ENCODE results near the gene PDE1C.

Gene PDE1C

GRCh38 chr7:31805209-31805818 is 264.9 kb downstream of the PDE1C start:
- no peak overlapping the region for H3K4me3 ChIP-seq (ENCODE audit: low read length)
- no peak for TF ChIP-seq CTCF (IDR thresholded peaks at IDR 0.05; ENCODE audit: insufficient read depth, low read depth, low read length, missing control alignments)
- no peak for DNase-seq (ENCODE audit: low read depth)

- H3K4me3 ChIP-seq (ENCODE audit: low read length), result no peak overlapping the region
- TF ChIP-seq CTCF (IDR thresholded peaks at IDR 0.05; ENCODE audit: insufficient read depth, low read depth, low read length, missing control alignments), result no peak
- peak; percentile 38 for DNase-seq (ENCODE audit: low read depth)
Observed at GRCh38 chr7:31796375-31796774, 273.8 kb downstream of the PDE1C start.

- no peak overlapping the region for H3K4me3 ChIP-seq (ENCODE audit: low read length)
- DNase-seq (ENCODE audit: low read depth), result no peak
- no peak for TF ChIP-seq CTCF (IDR thresholded peaks at IDR 0.05; ENCODE audit: insufficient read depth, low read depth, low read length, missing control alignments)
Observed at GRCh38 chr7:31794851-31795344, 275.3 kb downstream of the PDE1C start.

GRCh38 chr7:31791881-31792280 is 278.3 kb downstream of the PDE1C start:
- DNase-seq (ENCODE audit: low read depth), result no peak
- TF ChIP-seq CTCF (IDR thresholded peaks at IDR 0.05; ENCODE audit: insufficient read depth, low read depth, low read length, missing control alignments), result no peak
- H3K4me3 ChIP-seq (ENCODE audit: low read length), result no peak overlapping the region

- no peak for DNase-seq (ENCODE audit: low read depth)
- TF ChIP-seq CTCF (IDR thresholded peaks at IDR 0.05; ENCODE audit: insufficient read depth, low read depth, low read length, missing control alignments), result no peak
- no peak overlapping the region for H3K4me3 ChIP-seq (ENCODE audit: low read length)
Observed at GRCh38 chr7:31788883-31789680, 281.1 kb downstream of the PDE1C start.

- DNase-seq (ENCODE audit: low read depth), result no peak
- no peak for TF ChIP-seq CTCF (IDR thresholded peaks at IDR 0.05; ENCODE audit: insufficient read depth, low read depth, low read length, missing control alignments)
- no peak overlapping the region for H3K4me3 ChIP-seq (ENCODE audit: low read length)
Observed at GRCh38 chr7:31788445-31788844, 281.8 kb downstream of the PDE1C start.
